SK-N-SH treated with all-trans-retinoic acid at 6 μM for 48 hours (cell line): Measurements from ENCODE around the gene SMIM24.

ENCODE experiments used
- ARNTL ChIP-seq: fragments of 450-650 bp; formaldehyde crosslinking; IDR thresholded peaks from 2 replicates; pipeline ENCODE4 v1.5.0; 2020; ENCODE audit warnings: low read depth, mild to moderate bottlenecking, moderate library complexity, borderline replicate concordance
- BACH2 ChIP-seq: fragments of 250-450 bp; sonication (Bioruptor Pico); IDR thresholded peaks from 2 replicates; pipeline ENCODE4 v1.9.0; 2021; ENCODE audit warnings: mild to moderate bottlenecking, borderline replicate concordance
- SNAI2 ChIP-seq: fragments of 250-450 bp; sonication (Bioruptor Pico); IDR thresholded peaks from 2 replicates; pipeline ENCODE4 v1.5.0; 2020; ENCODE audit warnings: mild to moderate bottlenecking, moderate library complexity
- ZC3H10 ChIP-seq: fragments of 250-450 bp; sonication (Bioruptor Pico); IDR thresholded peaks from 2 replicates; pipeline ENCODE4 v1.5.1; 2021; ENCODE audit warnings: mild to moderate bottlenecking, moderate library complexity
- ZFP3 ChIP-seq: fragments of 250-450 bp; sonication (Bioruptor Pico); IDR thresholded peaks from 2 replicates; pipeline ENCODE4 v1.5.0; 2020; ENCODE audit warnings: mild to moderate bottlenecking, moderate library complexity
- ZNF8 ChIP-seq: fragments of 450-650 bp; formaldehyde crosslinking; IDR thresholded peaks from 2 replicates; pipeline ENCODE4 v1.5.0; 2020; ENCODE audit warnings: mild to moderate bottlenecking, moderate library complexity
- TF ChIP-seq, protein P1 (sequence below): fragments of 250-450 bp; sonication (Bioruptor Pico); IDR thresholded peaks from 2 replicates; pipeline ENCODE4 v1.8.0; 2020; ENCODE audit warnings: mild to moderate bottlenecking, moderate library complexity, borderline replicate concordance

- TF ChIP-seq SNAI2: no peak
- no peak for TF ChIP-seq ZC3H10 (CRISPR knock-in tag)
- no peak for TF ChIP-seq BACH2
- no peak for TF ChIP-seq ZNF8
- TF ChIP-seq, protein P1, sequence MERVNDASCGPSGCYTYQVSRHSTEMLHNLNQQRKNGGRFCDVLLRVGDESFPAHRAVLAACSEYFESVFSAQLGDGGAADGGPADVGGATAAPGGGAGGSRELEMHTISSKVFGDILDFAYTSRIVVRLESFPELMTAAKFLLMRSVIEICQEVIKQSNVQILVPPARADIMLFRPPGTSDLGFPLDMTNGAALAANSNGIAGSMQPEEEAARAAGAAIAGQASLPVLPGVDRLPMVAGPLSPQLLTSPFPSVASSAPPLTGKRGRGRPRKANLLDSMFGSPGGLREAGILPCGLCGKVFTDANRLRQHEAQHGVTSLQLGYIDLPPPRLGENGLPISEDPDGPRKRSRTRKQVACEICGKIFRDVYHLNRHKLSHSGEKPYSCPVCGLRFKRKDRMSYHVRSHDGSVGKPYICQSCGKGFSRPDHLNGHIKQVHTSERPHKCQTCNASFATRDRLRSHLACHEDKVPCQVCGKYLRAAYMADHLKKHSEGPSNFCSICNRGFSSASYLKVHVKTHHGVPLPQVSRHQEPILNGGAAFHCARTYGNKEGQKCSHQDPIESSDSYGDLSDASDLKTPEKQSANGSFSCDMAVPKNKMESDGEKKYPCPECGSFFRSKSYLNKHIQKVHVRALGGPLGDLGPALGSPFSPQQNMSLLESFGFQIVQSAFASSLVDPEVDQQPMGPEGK (CRISPR knock-in tag): no peak
- TF ChIP-seq ZFP3 (CRISPR knock-in tag): no peak
- no peak for TF ChIP-seq ARNTL
Observed at GRCh38 chr19:3510727-3511126, 30.4 kb upstream of the SMIM24 start.
